AG04449 (cell line): Measurements from ENCODE around the gene ATP13A3.

Source experiments
- CTCF ChIA-PET: fragments of 350-600 bp; formaldehyde crosslinking; extraction: SDS; loops from one replicate; lab custom pipeline; 2021; ENCODE audit warnings: antibody characterized with exemption; lab: Yijun Ruan, JAX
- POLR2A ChIA-PET: fragments of 400-600, 350-600 bp; formaldehyde crosslinking; extraction: SDS; loops from one replicate; lab custom pipeline; 2020; ENCODE audit warnings: antibody characterized with exemption, inconsistent platforms; lab: Yijun Ruan, JAX
- DNase-seq: peaks from one replicate; pipeline ENCODE4 v3.0.0-alpha.2; 2010; ENCODE audit warnings: low read depth, low spot score
- H3K4me3 ChIP-seq: 2 replicates; pipeline ENCODE4 v1.5.1; 2011; ENCODE audit warnings: low read depth, mild to moderate bottlenecking, control low read depth, low read length
- CTCF ChIP-seq: IDR thresholded peaks from one replicate; pipeline ENCODE4 v1.5.1; 2011; ENCODE audit warnings: mild to moderate bottlenecking, moderate library complexity, low read length, control low read depth, inconsistent platforms; ENCODE audit not compliant: insufficient read depth; ENCODE audit errors: missing control alignments

The ATP13A3 gene

GRCh38 chr3:194492001-194492400 is 5.2 kb upstream of the ATP13A3 start:
- ChIA-PET POLR2A (no interaction called here), CTCF (no interaction called here)
- H3K4me3 ChIP-seq: no peak overlapping the region
- DNase-seq: no peak
- no peak for TF ChIP-seq CTCF

GRCh38 chr3:194489736-194490612 is 3.2 kb upstream of the ATP13A3 start:
- CTCF ChIA-PET: interaction anchor here (1.2 to 1.6 kb wide), 4 partner anchors 9 to 37 kb away, joined by 3 to 4 read pairs (median 4); no protein-coding TSS in a partner anchor

GRCh38 chr3:194488055-194488742 is 1.4 kb upstream of the ATP13A3 start:
- H3K4me3 ChIP-seq: peak overlapping the region; percentile 60
- no peak for DNase-seq
- TF ChIP-seq CTCF: no peak
- ChIA-PET CTCF (interaction anchor here (0.8 to 1.6 kb wide), 3 partner anchors 10 to 85 kb away, joined by 3 to 4 read pairs (median 3); no protein-coding TSS in a partner anchor), POLR2A (interaction anchor here (0.5 to 1.1 kb wide), 3 partner anchors 9 to 85 kb away, joined by 3 read pairs; no protein-coding TSS in a partner anchor)

More at GRCh38 chr3:194489736-194490612, 3.2 kb upstream of the ATP13A3 start:
- no peak overlapping the region for H3K4me3 ChIP-seq
- TF ChIP-seq CTCF: no peak
- POLR2A ChIA-PET: no interaction called here
- DNase-seq: no peak

- no peak for TF ChIP-seq CTCF
- no peak for DNase-seq
- CTCF ChIA-PET: interaction anchor here (0.8 to 1.0 kb wide), 4 partner anchors 15 to 107 kb away, joined by 3 to 4 read pairs (median 3); no protein-coding TSS in a partner anchor
- peak overlapping the region; percentile 60 for H3K4me3 ChIP-seq
- POLR2A ChIA-PET: interaction anchor here (0.6 to 1.1 kb wide), 2 partner anchors 10 kb away, joined by 3 read pairs; no protein-coding TSS in a partner anchor
Measured at GRCh38 chr3:194487289-194488054, 670 bp upstream of the ATP13A3 start.

GRCh38 chr3:194485881-194486539 is 792 bp downstream of the ATP13A3 start:
- DNase-seq: no peak
- peak overlapping the region; percentile 84 for H3K4me3 ChIP-seq
- CTCF ChIA-PET: interaction anchor here (0.9 to 3.9 kb wide), 4 partner anchors 9 to 108 kb away, joined by 3 to 43 read pairs (median 14); no protein-coding TSS in a partner anchor
- POLR2A ChIA-PET: interaction anchor here (1.0 to 1.1 kb wide), 2 partner anchors 97 to 108 kb away, joined by 3 to 5 read pairs; no protein-coding TSS in a partner anchor
- TF ChIP-seq CTCF: peak; percentile 22
